PC-3 (cell line): ENCODE measurements around the gene MMRN1. TPM values are rescaled to one million over a fixed set of nuclear protein-coding genes. Genes with fewer than 3 reads are reported as not detected.

Experiments
- ATAC-seq: fragments of 200-7000 bp; cut with Tn5 transposase; 2 replicates; pipeline ENCODE4 v1.9.1; 2020; ENCODE audit warnings: mild to moderate bottlenecking, moderate library complexity
- BruUV-seq: library from RNA; stranded (reverse); fragments of 400-500 nt; replicated peaks from 2 replicates; lab custom pipeline; 2021; lab: Mats Ljungman, UMichigan
- CTCF ChIA-PET: fragments of 300-600 bp; sonication (Branson Sonifier 250); formaldehyde crosslinking; loops from one replicate; lab custom pipeline; 2022; ENCODE audit warnings: antibody characterized with exemption; lab: Charles Lee
- POLR2A ChIA-PET: fragments of 300-600 bp; sonication (Branson Sonifier 250); formaldehyde crosslinking; loops from one replicate; lab custom pipeline; 2022; ENCODE audit warnings: antibody characterized with exemption; ENCODE audit not compliant: unreplicated experiment; lab: Charles Lee
- DNase-seq: peaks from one replicate; pipeline ENCODE4 v3.0.0-alpha.2; 2015
- H2AFZ ChIP-seq: fragments of 300-600 bp; sonication (generic); 2 replicates; pipeline ENCODE4 v1.6.0; 2016; ENCODE audit warnings: antibody characterized with exemption, low read length
- H3F3A ChIP-seq: fragments of 300-600 bp; sonication (generic); one replicate; pipeline ENCODE4 v1.6.0; 2017; ENCODE audit warnings: antibody characterized with exemption, low read length, control low read depth, mild to moderate bottlenecking; ENCODE audit not compliant: unreplicated experiment
- H3K27ac ChIP-seq: fragments of 300-600 bp; sonication (generic); 2 replicates; pipeline ENCODE4 v1.5.1; 2016; ENCODE audit warnings: mild to moderate bottlenecking, low read length
- H3K27me3 ChIP-seq: fragments of 300-600 bp; sonication (generic); 2 replicates; pipeline ENCODE4 v1.6.1; 2016; ENCODE audit warnings: low read length, mixed read lengths
- H3K36me3 ChIP-seq: fragments of 300-600 bp; sonication (generic); 2 replicates; pipeline ENCODE4 v1.6.1; 2016; ENCODE audit warnings: low read depth, mixed run types, low read length, mixed read lengths
- H3K4me1 ChIP-seq: fragments of 300-600 bp; sonication (generic); 2 replicates; pipeline ENCODE4 v1.5.1; 2016; ENCODE audit warnings: low read length; ENCODE audit not compliant: insufficient read depth
- H3K4me2 ChIP-seq: fragments of 300-600 bp; sonication (generic); 2 replicates; pipeline ENCODE4 v1.6.0; 2016; ENCODE audit warnings: low read length
- H3K4me3 ChIP-seq: fragments of 300-600 bp; sonication (generic); 2 replicates; pipeline ENCODE4 v1.5.1; 2016; ENCODE audit warnings: mild to moderate bottlenecking, low read length, mixed read lengths
- H3K79me2 ChIP-seq: fragments of 300-600 bp; sonication (generic); 2 replicates; pipeline ENCODE4 v1.6.1; 2017; ENCODE audit warnings: low read length, mixed read lengths
- H3K9ac ChIP-seq: fragments of 300-600 bp; sonication (generic); 2 replicates; pipeline ENCODE4 v1.6.0; 2016; ENCODE audit warnings: mild to moderate bottlenecking, low read length
- H3K9me2 ChIP-seq: fragments of 300-600 bp; sonication (generic); replicated peaks from 2 replicates; pipeline ENCODE4 v1.6.1; 2016; ENCODE audit warnings: mixed run types, low read length, mixed read lengths
- H3K9me3 ChIP-seq: fragments of 300-600 bp; sonication (generic); 2 replicates; pipeline ENCODE4 v1.6.1; 2016; ENCODE audit warnings: low read length, mixed read lengths
- H4K20me1 ChIP-seq: fragments of 300-600 bp; sonication (generic); 2 replicates; pipeline ENCODE4 v1.6.1; 2016; ENCODE audit warnings: low read length, mixed read lengths
- CTCF ChIP-seq: fragments of 300-600 bp; sonication (generic); conservative IDR thresholded peaks from 2 replicates; pipeline ENCODE4 v1.5.1; 2017; ENCODE audit warnings: antibody characterized with exemption, low read depth, mild to moderate bottlenecking, low read length
- EZH2 ChIP-seq: fragments of 300-600 bp; sonication (generic); IDR thresholded peaks from one replicate; pipeline ENCODE4 v1.6.1; 2017; ENCODE audit warnings: antibody characterized with exemption, mild to moderate bottlenecking, low read length; ENCODE audit not compliant: unreplicated experiment
- EZH2phosphoT487 ChIP-seq: fragments of 300-600 bp; sonication (generic); IDR thresholded peaks from 2 replicates; pipeline ENCODE4 v1.6.1; 2018; ENCODE audit warnings: mild to moderate bottlenecking, antibody characterized with exemption, low read length, borderline replicate concordance
- intact Hi-C: fragments of 100-400 bp; cut with micrococcal nuclease; formaldehyde crosslinking; loops from 2 replicates; pipeline ENCODE4 v1.9.0; 2023
- total RNA-seq: library from RNA; depleted of rRNA; stranded (reverse); fragments of >200 nt; gene quantifications from 2 replicates; pipeline ENCODE4 v1.2.3, GENCODE V29; 2014

MMRN1 gene
- total RNA-seq, 1 experiment from 2014 or later, result 0.73 TPM

- Histone ChIP-seq H4K20me1 (no peaks in the 10 kb centered on the region), H3K4me2 (no peak overlapping the region), H3K9me3 (no peaks in the 10 kb centered on the region), H3K4me3 (no peak overlapping the region), H3K9me2 (no peaks in the 10 kb centered on the region), H3K27me3 (peaks cover 62% of the 10 kb centered on the region), H3K27ac (no peak overlapping the region), H3K9ac (no peak overlapping the region), H3K79me2 (no peaks in the 10 kb centered on the region), H2AFZ (no peak overlapping the region), H3K4me1 (no peaks in the 10 kb centered on the region), H3K36me3 (no peaks in the 10 kb centered on the region), H3F3A (no peaks in the 10 kb centered on the region)
- ChIA-PET CTCF (no interaction called here), POLR2A (no interaction called here)
- DNase-seq, result no peak
- no peak for ATAC-seq
- no peak for TF ChIP-seq EZH2phosphoT487
- no peak for TF ChIP-seq EZH2
- TF ChIP-seq CTCF, result no peak
- intact Hi-C loops, result no loop called here
- no TSS peak for BruUV-seq
Observed at GRCh38 chr4:89878611-89879010, 16.0 kb upstream of the MMRN1 start.

- intact Hi-C loops, result no loop called here
- no peak for DNase-seq
- CTCF ChIA-PET, result no interaction called here
Observed at GRCh38 chr4:89879215-89879614, 15.4 kb upstream of the MMRN1 start.

More at GRCh38 chr4:89879215-89879614, 15.4 kb upstream of the MMRN1 start:
- H3K4me1 ChIP-seq, result no peaks in the 10 kb centered on the region
- POLR2A ChIA-PET, result no interaction called here
- no peaks in the 10 kb centered on the region for H3K79me2 ChIP-seq
- H3K9me3 ChIP-seq, result no peaks in the 10 kb centered on the region
- no peak for TF ChIP-seq EZH2
- no peak for TF ChIP-seq CTCF
- no peak for TF ChIP-seq EZH2phosphoT487
- no peaks in the 10 kb centered on the region for H3K36me3 ChIP-seq
- H3K4me2 ChIP-seq, result no peak overlapping the region
- no peaks in the 10 kb centered on the region for H3F3A ChIP-seq
- H3K27ac ChIP-seq, result no peak overlapping the region
- BruUV-seq, result no TSS peak
- no peak overlapping the region for H3K4me3 ChIP-seq
- H4K20me1 ChIP-seq, result no peaks in the 10 kb centered on the region
- H2AFZ ChIP-seq, result no peak overlapping the region
- peaks cover 67% of the 10 kb centered on the region for H3K27me3 ChIP-seq
- ATAC-seq, result no peak
- H3K9ac ChIP-seq, result no peak overlapping the region
- no peaks in the 10 kb centered on the region for H3K9me2 ChIP-seq
